A549 treated with AZD2906 at 1 μM for 4 hours (cell line): ENCODE data around the gene PSMC5. TPM values are rescaled to one million over a fixed set of nuclear protein-coding genes. Genes with fewer than 3 reads are reported as not detected.

Experiments used
- total RNA-seq: library from RNA; stranded (reverse); fragments of 200-300 nt; extraction: Qiagen RNA extraction; gene quantifications from 5 replicates; pipeline ENCODE4 v1.2.3, GENCODE V29; 2022

The PSMC5 gene
- 195 to 239 TPM (median 204 TPM) in 5 replicates for total RNA-seq

DNA sequence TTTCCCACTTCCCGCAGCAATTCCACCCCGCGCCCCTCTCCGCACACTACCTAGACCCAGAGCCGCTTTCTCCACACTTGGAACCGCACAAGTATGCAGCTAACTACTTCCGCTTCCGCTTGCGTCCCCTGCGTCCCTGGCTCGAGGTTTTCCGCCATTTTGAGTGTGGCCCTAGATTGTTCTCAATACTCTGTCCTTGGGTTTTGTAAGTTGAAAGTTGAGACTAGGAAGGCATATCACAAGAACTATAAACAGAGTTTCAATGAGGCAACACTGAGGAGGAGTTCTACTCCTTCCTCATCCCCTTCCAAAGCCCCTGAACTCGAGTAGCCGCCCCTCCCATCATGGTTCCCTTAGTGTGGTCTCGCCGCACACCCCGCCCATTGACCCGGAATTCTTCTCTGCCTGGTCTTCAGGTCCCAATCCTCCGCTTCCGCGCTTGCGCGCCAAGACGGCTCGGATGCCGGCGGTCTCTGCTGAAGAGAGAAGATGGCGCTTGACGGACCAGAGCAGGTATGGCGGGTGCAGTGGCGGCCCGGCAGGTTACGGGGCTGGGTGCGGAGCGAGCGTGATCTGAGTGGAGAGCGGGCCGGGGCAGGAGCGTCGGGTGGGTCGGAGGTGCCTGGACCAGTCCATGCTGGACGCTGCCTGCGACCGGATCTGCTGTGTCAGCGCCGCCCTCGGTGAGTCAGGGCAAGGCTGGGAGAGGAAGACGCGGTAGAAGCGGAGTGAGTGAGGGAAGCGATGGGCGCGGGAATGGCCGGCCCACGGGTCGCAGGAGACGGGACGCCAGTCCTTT, at the start of gene PSMC5, which contains the start of gene FTSJ3:
PSMC5 (plus strand) TSS at position 430 of the 799 bp plus-strand sequence; CDS start at position 490, 60 bp downstream.
FTSJ3 (minus strand) TSS at position 662 of the 799 bp plus-strand sequence. CDS start 761 bp downstream, outside the sequence.

DNA sequence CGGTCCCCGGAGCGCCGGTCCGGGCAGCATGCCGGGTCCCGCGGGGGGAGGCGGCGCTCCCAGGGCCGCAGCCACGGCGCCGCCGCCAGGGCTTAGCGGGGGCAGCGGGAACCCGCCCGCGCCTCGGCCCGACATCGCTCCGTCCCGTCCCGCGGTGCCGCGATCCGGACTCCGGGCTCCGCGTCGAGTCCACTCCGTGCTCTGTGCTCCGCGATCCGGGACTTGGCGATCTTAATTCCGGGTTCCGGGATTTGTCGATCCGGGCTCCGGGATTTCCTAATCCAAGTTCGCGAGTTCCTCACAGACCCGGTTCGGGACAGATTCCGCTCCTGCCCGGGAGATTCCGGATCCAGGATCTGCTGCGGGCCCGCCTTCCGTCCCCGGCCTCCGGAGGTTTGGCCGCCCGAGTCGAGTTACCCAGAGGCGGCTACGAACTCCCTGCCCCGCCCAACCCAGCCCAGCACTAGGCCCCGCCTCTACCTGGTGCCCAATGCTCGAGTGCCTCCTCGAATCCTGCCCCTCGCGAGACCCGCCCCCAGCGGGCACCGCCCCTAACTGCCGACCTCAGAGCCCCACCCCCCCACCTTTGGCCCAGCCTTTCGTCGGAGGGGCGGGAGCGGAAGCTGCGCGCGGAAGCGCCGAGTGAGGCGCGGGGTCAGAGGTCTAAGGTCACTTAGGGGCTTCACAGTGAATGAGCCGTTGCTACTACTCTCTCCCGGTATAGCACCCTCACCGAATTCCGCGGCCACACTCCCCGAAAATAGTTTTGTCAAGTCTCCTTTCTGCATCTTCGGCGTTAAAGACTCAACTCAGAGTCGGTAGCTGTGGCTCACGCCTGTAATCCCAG, 15.5 kb downstream of the PSMC5 start, which contains the start of gene SMARCD2:
SMARCD2 (minus strand) TSS at position 146 of the 847 bp plus-strand sequence; CDS start at position 135, 11 bp downstream.

DNA sequence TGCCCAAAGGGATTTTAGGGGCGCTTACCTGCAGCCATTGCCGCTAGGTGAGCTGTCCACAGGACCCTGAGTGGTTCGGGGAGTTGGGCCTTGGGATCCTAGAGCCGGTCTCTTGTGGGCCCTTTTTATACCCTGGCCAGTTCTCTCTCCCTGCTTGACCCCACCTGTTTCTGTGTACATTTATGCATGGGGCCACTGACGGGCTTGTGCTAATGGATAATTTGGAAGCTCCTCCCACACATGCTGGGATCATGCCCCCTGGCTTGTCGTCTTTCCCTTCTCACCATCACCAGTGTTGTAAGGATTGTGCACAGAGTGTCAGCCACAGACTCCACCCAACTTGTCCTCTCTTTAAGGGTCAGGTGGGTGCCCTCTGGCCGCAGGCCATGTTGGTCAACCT, 46.3 kb downstream of the PSMC5 start, which contains the start of gene CSH2:
CSH2 (minus strand) TSS at position 101 of the 400 bp plus-strand sequence; CDS start at position 38, 63 bp downstream.

Other genes starting within 250 kb of the PSMC5 start
- 51.5 to 55.5 TPM (median 54.7 TPM) in 5 replicates for gene TACO1, start 226.5 kb upstream of the PSMC5 start, total RNA-seq
- gene MAP3K3, start 205.0 kb upstream of the PSMC5 start, total RNA-seq: 14.7 to 19.3 TPM (median 17.8 TPM) in 5 replicates
- gene LIMD2, start 127.3 kb upstream of the PSMC5 start, total RNA-seq: 7.8 to 13.0 TPM (median 10.6 TPM) in 5 replicates
- gene STRADA, start 85.6 kb upstream of the PSMC5 start, total RNA-seq: 23.5 to 26.8 TPM (median 25.5 TPM) in 5 replicates
- 88.4 to 136 TPM (median 94.2 TPM) in 5 replicates for gene CCDC47, start 53.8 kb upstream of the PSMC5 start, total RNA-seq
- 88.4 to 107 TPM (median 92.5 TPM) in 5 replicates for gene DDX42, start 53.3 kb upstream of the PSMC5 start, total RNA-seq
- gene FTSJ3, start 232 bp downstream of the PSMC5 start, total RNA-seq: 43.9 to 61.3 TPM (median 52.1 TPM) in 5 replicates
- 53.1 to 63.3 TPM (median 56.4 TPM) in 5 replicates for gene SMARCD2, start 15.3 kb downstream of the PSMC5 start, total RNA-seq
- not detected in 5 replicates for gene CSH2, start 46.2 kb downstream of the PSMC5 start, total RNA-seq
- not detected in 5 replicates for gene GH2, start 54.5 kb downstream of the PSMC5 start, total RNA-seq
- not detected in 5 replicates for gene CSH1, start 69.1 kb downstream of the PSMC5 start, total RNA-seq
- gene CSHL1, start 83.8 kb downstream of the PSMC5 start, total RNA-seq: not detected in 5 replicates
- not detected in 5 replicates for gene GH1, start 91.4 kb downstream of the PSMC5 start, total RNA-seq
- 0.07 to 0.08 TPM in 2 of 5 replicates, not detected in the others for gene CD79B, start 104.9 kb downstream of the PSMC5 start, total RNA-seq
- 0.02 to 0.13 TPM (median 0.03 TPM) in 5 replicates for gene SCN4A, start 145.5 kb downstream of the PSMC5 start, total RNA-seq
- gene PRR29, start 170.9 kb downstream of the PSMC5 start, total RNA-seq: 0.44 to 0.74 TPM (median 0.68 TPM) in 5 replicates
- gene ICAM2, start 193.2 kb downstream of the PSMC5 start, total RNA-seq: 0.07 to 0.18 TPM (median 0.09 TPM) in 4 of 5 replicates, not detected in the other